Esophagus muscularis mucosa (tissue), 3 donors: Measurements from ENCODE around the gene SCN3B.

Experiments used
- CTCF ChIP-seq, 3 experiments: fragments of 200-600 bp in 2 of 3; fragments of 450-650 bp in 1 of 3; sonication (generic) in 2 of 3; IDR thresholded peaks; one replicate each; pipeline ENCODE4 v1.5.1; 2017 to 2019; ENCODE audit warnings: antibody characterized with exemption in 3 of 3, mild to moderate bottlenecking in 2 of 3, moderate library complexity in 1 of 3
- EP300 ChIP-seq: sonication (generic); formaldehyde crosslinking; IDR thresholded peaks from one replicate; pipeline ENCODE4 v1.6.1; 2017; ENCODE audit warnings: antibody characterized with exemption

GRCh38 chr11:123601743-123602142 lies 52.7 kb downstream of the SCN3B start:
- no peak for TF ChIP-seq CTCF (IDR thresholded peaks at IDR 0.05)
- TF ChIP-seq EP300 = no peak
